Measurements from ENCODE around the gene KCNK16.

The KCNK16 gene

GRCh38 chr6:39268171-39268570 is 54.3 kb downstream of the KCNK16 start:
- Histone ChIP-seq H3K79me2 (ENCODE audit: insufficient read depth, low read depth) (no peaks in the 10 kb centered on the region), H3K27ac (no peak overlapping the region), H3K4me2 (no peak overlapping the region), H3K4me3 (IDR thresholded peaks at IDR 0.05; ENCODE audit: insufficient read depth, low read depth, low read length) (no peak overlapping the region), H2AFZ (ENCODE audit: low read depth) (no peak overlapping the region), H3K36me3 (ENCODE audit: insufficient read depth) (no peaks in the 10 kb centered on the region), H3K27me3 (ENCODE audit: insufficient read depth, low read depth) (no peaks in the 10 kb centered on the region), H3K9ac (no peak overlapping the region), H3K4me1 (ENCODE audit: low read depth, poor library complexity, severe bottlenecking) (peaks cover 8% of the 10 kb centered on the region), H4K20me1 (ENCODE audit: insufficient read depth) (no peaks in the 10 kb centered on the region)
- TF ChIP-seq CTCF (conservative IDR thresholded peaks at IDR 0.05; ENCODE audit: low read depth, low read length) = no peak

GRCh38 chr6:39266782-39267355 is 55.6 kb downstream of the KCNK16 start:
- Histone ChIP-seq H3K79me2 (ENCODE audit: insufficient read depth, low read depth) (no peaks in the 10 kb centered on the region), H3K9ac (no peak overlapping the region), H3K36me3 (ENCODE audit: insufficient read depth) (no peaks in the 10 kb centered on the region), H3K4me1 (ENCODE audit: low read depth, poor library complexity, severe bottlenecking) (peaks cover 15% of the 10 kb centered on the region), H3K27ac (no peak overlapping the region), H3K4me3 (IDR thresholded peaks at IDR 0.05; ENCODE audit: insufficient read depth, low read depth, low read length) (no peak overlapping the region), H2AFZ (ENCODE audit: low read depth) (no peak overlapping the region), H3K27me3 (ENCODE audit: insufficient read depth, low read depth) (no peaks in the 10 kb centered on the region), H3K4me2 (no peak overlapping the region), H4K20me1 (ENCODE audit: insufficient read depth) (no peaks in the 10 kb centered on the region)
- TF ChIP-seq CTCF (conservative IDR thresholded peaks at IDR 0.05; ENCODE audit: low read depth, low read length) = no peak

- H3K4me1 ChIP-seq (ENCODE audit: low read depth, poor library complexity, severe bottlenecking) = peaks cover 15% of the 10 kb centered on the region
- no peak overlapping the region for H2AFZ ChIP-seq (ENCODE audit: low read depth)
- no peak overlapping the region for H3K4me2 ChIP-seq
- H3K36me3 ChIP-seq (ENCODE audit: insufficient read depth) = no peaks in the 10 kb centered on the region
- no peak for TF ChIP-seq CTCF (conservative IDR thresholded peaks at IDR 0.05; ENCODE audit: low read depth, low read length)
- no peaks in the 10 kb centered on the region for H4K20me1 ChIP-seq (ENCODE audit: insufficient read depth)
- no peak overlapping the region for H3K27ac ChIP-seq
- H3K79me2 ChIP-seq (ENCODE audit: insufficient read depth, low read depth) = no peaks in the 10 kb centered on the region
- no peak overlapping the region for H3K9ac ChIP-seq
- H3K27me3 ChIP-seq (ENCODE audit: insufficient read depth, low read depth) = no peaks in the 10 kb centered on the region
- no peak overlapping the region for H3K4me3 ChIP-seq (IDR thresholded peaks at IDR 0.05; ENCODE audit: insufficient read depth, low read depth, low read length)
These were observed 56.1 kb downstream of the KCNK16 start for GRCh38 chr6:39266375-39266774.

Data from KMS-11 (cell line).